ENCODE data around the gene GSN. TPM values are rescaled to one million over a fixed set of nuclear protein-coding genes. Genes with fewer than 3 reads are reported as not detected.

GSN gene
- total and polyA plus RNA-seq, 2 of the 13 experiments (the other 11 are each of a cell fraction or from before 2014, with no cell fraction given) = 294 to 307 TPM

GRCh38 chr9:121369595-121370265 lies 101.8 kb downstream of the GSN start, which contains the start of gene STOM (continued):
- no peak for TF ChIP-seq AHDC1 (CRISPR knock-in tag; IDR thresholded peaks at IDR 0.05; ENCODE audit: borderline replicate concordance)
- TF ChIP-seq ZFY (CRISPR knock-in tag; IDR thresholded peaks at IDR 0.05) = peak; percentile 57; the same call in 1 of the 2 replicates
- TF ChIP-seq NCOA1 (CRISPR knock-in tag; IDR thresholded peaks at IDR 0.05) = 0 out of 2 replicates have a peak, but pooled peaks have one; percentile 49
- TF ChIP-seq ZNF138 (CRISPR knock-in tag; IDR thresholded peaks at IDR 0.05; ENCODE audit: low read depth) = no peak
- TF ChIP-seq ZNF432 (CRISPR knock-in tag; IDR thresholded peaks at IDR 0.05; ENCODE audit: borderline replicate concordance) = no peak
- TF ChIP-seq ELK4 (CRISPR knock-in tag; IDR thresholded peaks at IDR 0.05; ENCODE audit: borderline replicate concordance) = no peak
- peak; percentile 72 for TF ChIP-seq PHF8 (CRISPR knock-in tag; IDR thresholded peaks at IDR 0.05)
- TF ChIP-seq PPARG (CRISPR knock-in tag; conservative IDR thresholded peaks at IDR 0.05) = no peak
- no peak for TF ChIP-seq FOXK1 (CRISPR knock-in tag; IDR thresholded peaks at IDR 0.05; ENCODE audit: borderline replicate concordance, low read depth)
- 0 out of 2 replicates have a peak, but pooled peaks have one; percentile 23 for TF ChIP-seq ZBTB37 (CRISPR knock-in tag; IDR thresholded peaks at IDR 0.05)
- TF ChIP-seq XRCC5 (optimal IDR thresholded peaks at IDR 0.05; ENCODE audit: low read length) = no peak
- TF ChIP-seq NFKBIZ (CRISPR knock-in tag; IDR thresholded peaks at IDR 0.05) = no peak
- TF ChIP-seq HES4 (CRISPR knock-in tag; IDR thresholded peaks at IDR 0.05; ENCODE audit: borderline replicate concordance) = no peak; the same call in 1 of the 2 replicates
- no peak for TF ChIP-seq FOXO4 (CRISPR knock-in tag; conservative IDR thresholded peaks at IDR 0.05)
- no peak for TF ChIP-seq HMG20A (CRISPR knock-in tag; IDR thresholded peaks at IDR 0.05; ENCODE audit: borderline replicate concordance)
- no peak for TF ChIP-seq TBP (CRISPR knock-in tag; IDR thresholded peaks at IDR 0.05)
- peak; percentile 96 to 97 for TF ChIP-seq POLR2A (IDR thresholded peaks at IDR 0.05; ENCODE audit: insufficient read depth in 1 of 2, low read depth in 2 of 2, low read length in 2 of 2)
- TF ChIP-seq KLF9 (CRISPR knock-in tag; IDR thresholded peaks at IDR 0.05; ENCODE audit: low read depth) = no peak
- peak; percentile 77; the same call in 1 of the 2 replicates for TF ChIP-seq AHR (CRISPR knock-in tag; IDR thresholded peaks at IDR 0.05)
- no peak for TF ChIP-seq SP140L (CRISPR knock-in tag; IDR thresholded peaks at IDR 0.05; ENCODE audit: borderline replicate concordance)
- TF ChIP-seq ZSCAN22 (CRISPR knock-in tag; IDR thresholded peaks at IDR 0.05) = no peak

Data from HepG2 (cell line).